C1 segment of cervical spinal cord (tissue), 14 donors: ENCODE data around the gene CCDC127.
"Not testable (repeated sequence)": the region's sequence is repeated elsewhere in the genome, so short reads cannot be mapped to it uniquely, and the experiment has no call there.

Source experiments
- DNase-seq, 14 donors: peaks; one replicate each; lab custom pipeline; 2025; lab: John Stamatoyannopoulos, UW

The CCDC127 gene

DNA sequence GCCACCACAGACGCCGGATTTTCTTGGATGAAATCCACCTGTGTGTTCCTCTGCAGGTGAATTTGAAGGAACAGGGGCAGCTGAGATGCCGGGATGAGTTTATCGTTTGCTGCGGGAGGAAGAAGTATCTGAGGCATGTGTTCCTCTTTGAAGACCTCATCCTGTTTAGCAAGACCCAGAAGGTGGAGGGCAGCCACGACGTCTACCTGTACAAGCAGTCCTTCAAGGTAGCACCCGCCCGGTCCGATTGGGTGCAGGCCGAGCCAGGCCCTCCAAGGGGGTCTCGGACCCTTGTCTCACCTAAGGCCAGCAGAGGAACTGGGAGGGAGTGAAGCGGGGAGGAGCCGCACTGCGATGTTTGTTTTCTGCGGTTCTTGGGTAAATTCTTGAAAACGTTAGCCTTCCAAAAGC lies 45.1 kb downstream of the CCDC127 start:
- no peak for DNase-seq

- DNase-seq, result no peak
Observed at GRCh38 chr5:172421-172820, 45.5 kb downstream of the CCDC127 start.

GRCh38 chr5:171801-172331 lies 46.1 kb downstream of the CCDC127 start:
- no peak for DNase-seq

DNA sequence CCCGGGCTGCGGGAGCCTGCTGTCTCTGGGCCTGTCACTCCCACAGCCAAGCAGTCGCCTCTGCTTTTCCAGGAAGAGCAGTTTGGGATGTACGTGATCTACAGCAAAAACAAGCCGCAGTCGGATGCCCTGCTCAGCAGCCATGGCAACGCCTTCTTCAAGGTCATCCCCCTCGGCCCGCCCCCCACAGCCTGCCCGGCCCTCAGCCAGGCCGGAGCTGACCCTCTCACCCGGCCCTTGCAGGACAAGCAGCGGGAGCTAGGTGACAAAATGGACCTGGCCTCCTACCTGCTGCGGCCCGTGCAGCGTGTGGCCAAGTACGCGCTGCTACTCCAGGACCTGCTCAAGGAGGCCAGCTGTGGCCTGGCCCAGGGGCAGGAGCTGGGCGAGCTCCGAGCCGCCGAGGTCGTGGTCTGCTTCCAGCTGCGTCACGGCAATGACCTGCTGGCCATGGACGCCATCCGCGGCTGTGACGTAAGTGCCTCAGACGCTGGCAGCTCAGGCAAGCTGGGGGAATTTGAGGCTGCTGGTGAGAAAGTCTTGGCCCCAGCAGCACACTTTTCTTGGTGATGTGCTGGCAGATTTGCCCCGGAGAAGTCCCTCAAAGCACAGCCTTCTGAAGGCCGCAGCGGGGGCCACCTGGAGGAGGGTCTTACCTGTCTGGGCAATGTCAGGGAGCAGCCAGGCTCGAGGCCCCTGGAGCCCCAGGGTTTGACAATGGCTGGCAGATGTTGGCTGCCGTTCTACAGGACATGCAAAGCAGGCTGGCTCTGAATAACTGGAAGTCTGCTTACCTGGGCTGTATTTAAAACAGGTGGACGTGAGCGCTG lies 46.8 kb downstream of the CCDC127 start:
- no peak for DNase-seq

- no peak for DNase-seq
Observed at GRCh38 chr5:169728-170094, 48.2 kb downstream of the CCDC127 start.

DNA sequence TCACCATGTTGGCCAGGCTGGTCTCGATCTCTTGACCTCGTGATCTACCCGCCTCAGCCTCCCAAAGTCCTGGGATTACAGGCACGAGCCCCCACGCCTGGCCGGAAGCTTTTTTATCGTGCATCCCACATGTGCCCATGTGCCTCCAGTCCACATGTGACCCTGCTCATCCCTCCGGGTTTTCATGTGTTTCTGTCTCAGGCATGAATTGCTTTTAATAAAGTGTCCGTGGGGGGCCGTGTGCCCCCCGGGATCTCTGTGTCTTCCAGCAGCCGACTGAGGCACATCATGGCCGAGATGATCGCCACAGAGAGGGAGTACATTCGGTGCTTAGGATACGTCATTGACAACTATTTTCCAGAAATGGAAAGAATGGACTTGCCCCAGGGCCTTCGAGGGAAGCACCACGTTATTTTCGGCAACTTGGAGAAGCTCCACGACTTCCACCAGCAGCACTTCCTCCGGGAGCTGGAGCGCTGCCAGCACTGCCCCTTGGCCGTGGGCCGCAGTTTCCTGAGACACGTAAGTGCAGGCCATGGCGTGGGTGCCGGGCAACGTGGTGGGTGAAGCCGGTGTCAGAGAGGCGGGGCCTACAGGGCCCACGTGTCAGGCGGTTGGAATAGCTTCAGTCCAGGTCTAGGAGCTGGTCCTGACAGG lies 48.8 kb downstream of the CCDC127 start:
- no peak for DNase-seq

DNA sequence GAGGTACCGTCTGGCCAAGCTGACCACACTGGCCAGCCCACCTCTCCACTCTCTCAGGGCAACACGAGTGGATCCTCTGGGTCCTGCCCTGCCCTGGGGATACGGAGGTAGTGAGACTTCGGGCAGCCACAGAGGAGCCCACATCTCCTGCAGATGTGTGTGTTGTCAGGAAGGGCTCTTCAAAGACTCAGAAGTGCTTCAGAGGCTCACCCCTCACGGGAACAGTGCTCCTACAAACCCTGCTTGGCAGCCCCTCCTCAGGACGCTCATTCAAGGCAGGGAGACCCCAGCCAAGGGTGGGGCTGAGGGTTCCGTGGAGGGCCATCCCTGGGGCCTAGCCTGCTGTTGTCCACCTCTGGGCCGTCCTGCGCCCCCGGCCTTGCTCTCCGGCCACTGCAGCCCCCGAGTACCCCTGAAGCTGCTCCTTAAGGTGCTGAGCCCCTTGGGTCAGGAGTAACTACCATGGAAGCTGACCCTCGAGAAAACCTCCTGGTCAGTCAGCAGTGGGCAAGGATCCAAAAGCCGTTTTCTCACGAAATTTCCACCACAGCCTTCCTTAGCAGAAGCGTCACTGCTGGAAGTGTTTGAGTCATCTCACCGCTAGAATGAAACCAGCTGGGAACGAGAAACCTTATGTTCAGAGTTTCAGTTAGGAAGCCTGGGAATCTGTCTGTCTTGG lies 49.8 kb downstream of the CCDC127 start:
- no peak for DNase-seq

DNA sequence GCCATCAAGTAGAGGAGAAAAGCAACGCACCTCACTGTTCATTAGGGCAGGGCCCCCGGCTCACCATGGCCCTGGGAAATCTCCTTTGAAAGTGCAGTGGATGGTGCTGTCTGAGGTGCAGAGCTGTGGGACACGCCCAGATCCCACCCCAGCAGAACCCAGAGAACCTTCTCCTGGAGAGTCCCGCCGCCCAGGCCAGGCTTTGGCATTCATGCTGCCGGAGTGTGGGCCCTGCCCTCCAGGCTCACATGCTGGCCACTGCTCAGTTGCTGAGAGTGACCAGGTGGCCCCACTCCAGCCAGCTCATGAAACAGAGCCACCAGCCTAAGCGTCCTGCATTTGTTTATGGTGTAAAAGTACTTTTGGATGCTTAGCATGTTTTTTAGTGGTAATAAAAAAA lies 50.4 kb downstream of the CCDC127 start:
- DNase-seq, result no peak

DNA sequence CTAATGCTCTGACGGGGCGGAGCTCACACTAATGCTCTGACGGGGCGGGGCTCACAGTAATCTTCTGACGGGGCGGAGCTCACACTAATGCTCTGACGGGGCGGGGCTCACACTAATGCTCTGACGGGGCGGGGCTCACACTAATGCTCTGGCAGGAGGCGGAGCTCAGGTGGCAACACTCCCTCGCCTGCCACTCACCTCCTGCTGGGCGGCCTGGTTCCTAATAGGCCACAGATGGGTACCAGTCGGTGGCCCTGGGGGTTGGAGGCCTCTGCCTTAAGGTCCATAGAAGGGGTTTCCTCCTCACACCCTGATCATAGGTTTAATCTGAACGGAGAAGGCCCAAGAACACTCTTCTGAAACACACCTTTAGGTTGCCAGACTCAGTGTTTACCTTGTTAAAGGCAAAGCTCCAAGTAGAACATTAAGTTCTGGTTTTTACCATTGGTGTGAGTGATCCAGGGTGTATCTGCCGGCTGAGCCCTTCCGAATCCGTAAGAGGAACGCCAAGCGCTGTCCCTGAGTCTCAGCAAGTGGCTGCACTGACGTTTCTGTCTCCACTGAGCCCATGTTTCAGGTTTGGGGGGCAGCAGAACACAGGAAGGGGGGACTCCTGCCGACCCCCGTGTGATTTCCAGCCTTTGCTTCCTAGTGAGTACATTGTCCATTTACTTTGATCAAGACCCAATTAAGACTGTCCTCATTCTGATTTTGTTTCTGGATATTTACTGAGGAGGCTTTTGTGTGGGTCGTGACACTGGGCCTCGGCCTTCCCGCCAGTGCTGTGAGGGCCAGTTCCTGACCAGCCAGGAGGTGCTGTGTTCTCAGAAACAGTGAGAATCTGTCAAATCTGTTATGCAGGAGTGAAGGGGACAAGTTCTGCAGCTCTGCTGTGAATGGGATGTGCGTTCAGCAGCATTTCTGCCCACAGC lies 51.2 kb downstream of the CCDC127 start:
- DNase-seq, result no peak

- DNase-seq, result not testable (repeated sequence)
Observed at GRCh38 chr5:164783-165182, 53.2 kb downstream of the CCDC127 start.

GRCh38 chr5:164244-164643 lies 53.7 kb downstream of the CCDC127 start:
- no peak for DNase-seq

DNA sequence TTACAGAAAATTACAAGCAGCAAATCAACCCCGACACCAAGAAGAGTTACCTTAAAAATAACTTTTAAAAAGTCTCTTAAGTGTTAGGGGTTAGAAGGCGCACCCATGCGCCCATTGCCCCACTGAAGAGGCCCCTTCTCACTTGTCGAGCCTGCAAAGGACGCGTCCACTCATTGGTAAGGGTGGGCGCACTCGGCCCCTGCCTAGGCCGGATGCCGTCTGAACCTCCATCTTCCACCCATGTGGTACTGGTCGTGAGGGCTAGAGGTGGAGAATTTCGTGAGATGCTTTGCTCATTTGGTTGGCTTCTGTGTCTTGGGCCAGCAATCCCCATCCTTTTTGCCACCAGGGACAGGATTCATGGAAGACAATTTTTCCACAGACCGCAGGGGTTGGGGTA lies 54.1 kb downstream of the CCDC127 start:
- DNase-seq, result no peak

DNA sequence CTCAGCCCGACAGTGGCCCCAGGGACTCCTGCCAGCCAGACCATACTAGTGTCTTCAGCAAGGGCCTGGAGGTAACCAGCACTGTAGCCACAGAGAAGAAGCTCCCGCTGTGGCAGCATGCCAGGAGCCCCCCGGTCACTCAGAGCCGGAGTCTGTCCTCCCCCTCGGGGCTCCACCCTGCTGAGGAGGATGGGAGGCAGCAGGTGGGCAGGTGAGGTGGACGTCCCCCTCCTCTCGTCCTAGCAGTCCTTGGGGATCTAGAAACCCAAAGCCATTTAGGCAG lies 54.7 kb downstream of the CCDC127 start:
- no peak for DNase-seq

DNA sequence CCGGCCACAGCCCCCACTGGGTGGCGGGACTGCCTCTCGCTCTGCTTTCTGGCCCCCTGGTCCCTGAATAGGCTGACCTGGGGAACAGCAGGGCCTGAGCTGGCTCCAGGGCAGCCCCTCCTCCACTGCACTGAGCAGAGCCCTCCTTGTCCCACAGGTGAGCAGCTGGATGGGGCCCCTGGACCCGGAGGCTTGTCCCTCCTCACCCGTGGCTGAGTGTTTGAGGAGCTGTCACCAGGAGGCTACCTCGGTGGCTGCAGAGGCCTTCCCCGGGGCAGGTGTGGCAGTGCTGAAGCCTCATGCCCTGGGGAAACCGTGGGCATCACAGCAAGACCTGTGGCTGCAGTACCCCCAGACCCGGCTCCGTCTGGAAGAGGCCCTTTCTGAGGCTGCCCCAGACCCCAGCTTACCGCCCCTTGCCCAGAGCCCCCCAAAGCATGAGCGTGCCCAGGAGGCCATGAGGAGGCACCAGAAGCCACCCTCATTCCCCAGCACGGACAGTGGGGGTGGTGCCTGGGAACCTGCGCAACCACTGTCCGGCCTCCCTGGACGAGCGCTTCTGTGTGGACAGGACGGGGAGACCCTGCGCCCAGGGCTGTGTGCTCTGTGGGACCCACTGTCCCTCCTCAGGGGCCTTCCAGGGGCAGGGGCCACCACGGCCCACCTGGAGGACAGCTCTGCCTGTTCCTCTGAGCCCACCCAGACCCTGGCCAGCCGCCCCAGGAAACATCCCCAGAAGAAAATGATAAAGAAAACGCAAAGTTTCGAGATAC lies 55.2 kb downstream of the CCDC127 start:
- no peak for DNase-seq

DNA sequence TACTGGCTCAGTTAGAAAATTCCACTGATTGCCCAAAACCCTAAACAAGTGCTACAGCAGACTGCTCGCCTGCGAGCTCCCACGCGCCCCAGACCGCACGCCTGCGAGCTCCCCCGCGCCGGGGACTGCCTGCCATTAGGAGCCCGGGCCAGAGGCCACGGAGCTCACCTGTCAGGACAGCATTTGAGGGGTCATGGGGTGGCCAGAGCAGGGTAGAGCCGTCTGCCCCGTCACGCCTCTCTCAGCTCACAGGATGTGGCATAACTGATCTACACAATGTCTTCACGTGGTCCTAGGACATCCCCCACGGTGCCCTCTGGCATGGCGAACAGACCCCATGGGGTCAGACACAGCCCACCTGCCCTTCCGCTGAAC lies 55.8 kb downstream of the CCDC127 start:
- DNase-seq, result no peak

DNA sequence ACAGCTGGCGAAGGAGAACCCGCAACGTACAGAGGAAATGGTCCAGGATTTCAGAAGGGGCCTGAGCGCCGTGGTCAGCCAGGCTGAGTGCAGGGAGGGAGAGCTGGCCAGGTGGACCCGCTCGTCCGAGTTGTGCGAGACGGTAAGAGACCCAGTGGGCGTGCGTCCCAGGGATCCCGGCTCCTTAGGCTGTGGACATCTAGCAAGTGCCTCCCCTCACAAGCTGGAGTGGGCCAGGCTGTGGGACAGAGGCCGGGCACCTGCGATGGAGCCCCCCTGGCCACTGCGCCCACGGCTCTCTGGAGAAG lies 56.2 kb downstream of the CCDC127 start:
- DNase-seq, result no peak

GRCh38 chr5:160921-161802 lies 56.8 kb downstream of the CCDC127 start:
- DNase-seq, result no peak

DNA sequence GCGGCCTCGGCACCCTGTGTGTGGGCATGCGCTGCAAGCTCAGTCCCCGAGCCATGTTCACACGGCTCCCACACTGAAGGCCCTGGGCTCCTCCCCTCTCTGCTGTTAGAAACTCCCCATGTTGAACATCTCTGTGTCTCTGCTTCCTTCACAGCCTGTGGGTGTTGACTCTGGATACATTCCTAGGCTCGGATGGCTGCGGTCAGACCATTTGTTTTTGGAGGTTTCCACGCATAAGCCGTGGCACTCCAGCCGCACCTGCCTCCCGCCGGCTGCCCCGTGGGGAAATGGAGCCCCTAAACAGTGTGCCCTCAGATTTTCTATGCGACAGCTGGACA lies 57.8 kb downstream of the CCDC127 start:
- DNase-seq, result no peak

DNA sequence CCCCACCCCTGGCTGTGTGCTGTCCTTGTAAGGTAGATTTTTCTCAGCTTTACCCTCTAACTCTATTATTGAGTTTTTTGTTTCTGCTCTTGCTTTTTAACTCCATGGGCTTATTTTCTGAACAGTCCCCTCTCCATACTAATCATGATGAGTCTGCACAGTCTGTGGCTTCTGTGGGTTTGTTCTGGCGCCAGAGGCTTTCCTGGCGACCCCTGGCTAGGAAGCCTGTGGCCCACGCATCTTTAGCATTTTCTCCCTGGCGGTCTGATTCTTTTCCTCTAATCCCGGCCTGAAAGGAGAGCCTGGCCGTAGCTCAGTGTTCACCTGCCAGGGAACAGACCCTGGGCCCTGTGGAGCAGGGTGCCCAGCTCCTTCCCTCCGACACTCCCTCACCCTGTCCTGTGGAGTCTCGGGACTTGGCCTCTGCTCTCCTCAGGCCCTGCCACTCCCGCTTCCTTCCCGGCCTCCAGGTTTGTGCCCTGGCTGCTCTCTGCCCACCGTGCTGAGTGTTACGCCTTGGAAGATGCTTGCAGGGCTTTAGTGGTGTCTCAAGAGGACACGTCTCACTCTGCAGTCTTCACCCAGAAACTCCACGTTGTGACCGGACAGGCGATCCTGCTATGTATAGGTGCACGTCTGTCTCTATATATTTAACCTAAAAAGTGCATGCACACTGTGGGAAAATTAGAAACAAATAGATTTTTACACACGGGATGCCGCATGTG lies 58.3 kb downstream of the CCDC127 start:
- DNase-seq, result no peak
